Coronary artery (tissue), 2 donors: ENCODE results near the gene ECM2.

Source experiments
- DNase-seq: peaks from one replicate; pipeline ENCODE4 v3.0.0-alpha.2; 2017; ENCODE audit warnings: low spot score
- H3K27ac ChIP-seq, 2 donors: fragments of 200-600 bp; sonication (generic); one replicate each; pipeline ENCODE4 v1.5.1; 2016 to 2019
- H3K4me3 ChIP-seq: fragments of 200-600 bp; sonication (generic); 2 replicates; pipeline ENCODE4 v1.5.1; 2016; ENCODE audit warnings: mild to moderate bottlenecking, moderate library complexity
- TF ChIP-seq, protein P1 (sequence below): fragments of 200-600 bp; sonication (generic); IDR thresholded peaks from one replicate; pipeline ENCODE4 v1.5.1; 2019; ENCODE audit warnings: antibody characterized with exemption

The ECM2 gene

DNA sequence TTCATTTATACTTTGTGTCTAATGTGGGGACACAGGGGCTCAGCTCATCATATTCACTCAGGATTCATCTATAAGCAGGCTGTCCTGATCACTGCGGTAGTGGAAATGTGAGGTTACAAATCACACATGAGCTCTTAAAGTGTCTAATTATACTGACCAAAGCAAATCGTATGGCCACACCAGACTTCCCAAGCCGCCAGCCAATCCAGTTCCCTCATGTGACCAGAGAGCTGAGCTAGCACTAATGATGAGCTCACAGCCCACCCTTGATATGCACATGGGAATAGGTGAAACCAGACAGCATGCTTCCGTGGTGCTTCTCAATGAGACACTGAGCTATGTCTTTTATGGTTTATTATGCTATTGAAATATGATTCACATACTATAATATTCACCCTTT lies 17.6 kb downstream of the ECM2 start:
- DNase-seq, result no peak
- H3K4me3 ChIP-seq, result no peak overlapping the region
- no peak overlapping the region for H3K27ac ChIP-seq
- TF ChIP-seq, protein P1, sequence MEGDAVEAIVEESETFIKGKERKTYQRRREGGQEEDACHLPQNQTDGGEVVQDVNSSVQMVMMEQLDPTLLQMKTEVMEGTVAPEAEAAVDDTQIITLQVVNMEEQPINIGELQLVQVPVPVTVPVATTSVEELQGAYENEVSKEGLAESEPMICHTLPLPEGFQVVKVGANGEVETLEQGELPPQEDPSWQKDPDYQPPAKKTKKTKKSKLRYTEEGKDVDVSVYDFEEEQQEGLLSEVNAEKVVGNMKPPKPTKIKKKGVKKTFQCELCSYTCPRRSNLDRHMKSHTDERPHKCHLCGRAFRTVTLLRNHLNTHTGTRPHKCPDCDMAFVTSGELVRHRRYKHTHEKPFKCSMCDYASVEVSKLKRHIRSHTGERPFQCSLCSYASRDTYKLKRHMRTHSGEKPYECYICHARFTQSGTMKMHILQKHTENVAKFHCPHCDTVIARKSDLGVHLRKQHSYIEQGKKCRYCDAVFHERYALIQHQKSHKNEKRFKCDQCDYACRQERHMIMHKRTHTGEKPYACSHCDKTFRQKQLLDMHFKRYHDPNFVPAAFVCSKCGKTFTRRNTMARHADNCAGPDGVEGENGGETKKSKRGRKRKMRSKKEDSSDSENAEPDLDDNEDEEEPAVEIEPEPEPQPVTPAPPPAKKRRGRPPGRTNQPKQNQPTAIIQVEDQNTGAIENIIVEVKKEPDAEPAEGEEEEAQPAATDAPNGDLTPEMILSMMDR, result no peak

- no peak for DNase-seq
Measured at GRCh38 chr9:92517046-92517445, 18.7 kb downstream of the ECM2 start.

GRCh38 chr9:92516521-92516920 lies 19.3 kb downstream of the ECM2 start:
- DNase-seq, result no peak
- Histone ChIP-seq H3K4me3 (no peak overlapping the region), H3K27ac (no peak overlapping the region)
- TF ChIP-seq, protein P1, result no peak

More at GRCh38 chr9:92517046-92517445, 18.7 kb downstream of the ECM2 start:
- Histone ChIP-seq H3K4me3 (no peak overlapping the region), H3K27ac (no peak overlapping the region)
- TF ChIP-seq, protein P1, result no peak

- Histone ChIP-seq H3K4me3 (no peak overlapping the region), H3K27ac (peak overlapping the region in 1 of 2 donors; percentile 37)
- TF ChIP-seq, protein P1, result no peak
- DNase-seq, result no peak
Measured at GRCh38 chr9:92514635-92515034, 21.2 kb downstream of the ECM2 start.

- H3K4me3 ChIP-seq, result peak overlapping the region; percentile 8
- TF ChIP-seq, protein P1, result no peak
- peak overlapping the region; percentile 63 to 81 for H3K27ac ChIP-seq
- DNase-seq, result no peak
Measured at GRCh38 chr9:92513349-92513748, 22.4 kb downstream of the ECM2 start.

DNA sequence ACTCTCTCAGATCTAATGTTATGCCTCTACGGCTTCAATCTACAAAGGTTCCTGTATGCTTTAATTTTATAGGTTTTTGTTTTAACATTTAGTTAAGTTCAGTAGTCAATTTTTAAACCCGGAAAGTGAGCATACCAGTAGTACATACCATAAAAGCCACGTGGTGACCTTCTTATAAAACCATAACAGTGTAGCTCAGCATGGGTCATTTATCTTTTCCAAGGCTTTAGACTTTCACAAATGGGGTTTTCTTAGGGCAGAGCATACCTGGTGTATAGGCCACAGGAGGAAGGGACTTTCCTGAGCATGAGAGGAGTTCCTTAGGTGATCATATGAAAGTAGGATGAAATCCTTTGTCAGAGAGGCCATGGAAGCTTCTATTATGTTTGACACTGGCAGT lies 23.2 kb downstream of the ECM2 start:
- DNase-seq, result no peak
- H3K27ac ChIP-seq, result peak overlapping the region; percentile 63 to 81
- TF ChIP-seq, protein P1, result no peak
- H3K4me3 ChIP-seq, result no peak overlapping the region

DNA sequence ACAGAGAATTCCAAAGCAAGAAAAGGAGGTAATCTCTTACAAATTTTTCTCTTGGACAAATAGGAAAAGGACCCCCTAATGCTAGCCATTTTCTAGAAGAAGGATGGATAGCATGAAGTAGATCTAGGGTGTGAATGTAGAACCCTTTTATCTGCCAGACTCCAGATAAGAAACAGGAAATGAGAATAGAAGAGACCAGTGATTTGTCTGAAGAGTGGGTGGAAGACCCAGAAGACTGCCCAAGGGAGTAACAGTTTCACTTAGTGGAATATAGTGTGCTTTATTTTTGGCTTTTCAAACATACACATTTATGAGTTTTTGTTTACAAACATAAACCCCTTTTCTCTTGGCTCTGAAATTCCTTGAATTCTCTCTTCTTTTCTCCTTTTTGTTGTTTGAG lies 25.0 kb downstream of the ECM2 start:
- H3K4me3 ChIP-seq, result no peak overlapping the region
- no peak for DNase-seq
- TF ChIP-seq, protein P1, result no peak
- peak overlapping the region in 1 of 2 donors; percentile 33 for H3K27ac ChIP-seq
